Measurements from ENCODE around the gene PLCB4. TPM values are rescaled to one million over a fixed set of nuclear protein-coding genes. Genes with fewer than 3 reads are reported as not detected.

The PLCB4 gene
- total RNA-seq, 4 donors from 2014 or later = 2.7 to 11.4 (median 6.5) TPM

- no peak overlapping the region for H3K4me3 ChIP-seq (ENCODE audit: low read depth, poor library complexity, severe bottlenecking)
- WGBS, 2 donors = 88 to 92% methylated on average over 2 of the region's 2 CpGs
- intact Hi-C loops (cut with DNase I; ENCODE audit: low total_unique reads) = no loop called here
- DNase-seq (ENCODE audit: low spot score in 2 of 2) = no peak
- TF ChIP-seq POLR2A (IDR thresholded peaks at IDR 0.05) (no peak), CTCF (IDR thresholded peaks at IDR 0.05) (no peak)
Observed at GRCh38 chr20:9358001-9358400, 289.1 kb downstream of the PLCB4 start.

GRCh38 chr20:9359561-9360308 lies 290.8 kb downstream of the PLCB4 start:
- WGBS, 2 donors = 31 to 38% methylated on average over 14 of the region's 14 CpGs
- H3K4me3 ChIP-seq (ENCODE audit: low read depth, poor library complexity, severe bottlenecking) = no peak overlapping the region
- peak in 1 of 2 donors; percentile 34 for DNase-seq (ENCODE audit: low spot score in 2 of 2)
- intact Hi-C loops (cut with DNase I; ENCODE audit: low total_unique reads) = loop anchor here (10.0 kb wide), 1 partner anchor 505 kb away; no protein-coding TSS in a partner anchor
- TF ChIP-seq POLR2A (IDR thresholded peaks at IDR 0.05) (no peak), CTCF (IDR thresholded peaks at IDR 0.05) (no peak)

GRCh38 chr20:9360431-9360830 lies 291.5 kb downstream of the PLCB4 start:
- no peak for DNase-seq (ENCODE audit: low spot score in 2 of 2)
- WGBS, 2 donors = 92 to 94% methylated on average over 1 of the region's 1 CpG
- intact Hi-C loops (cut with DNase I; ENCODE audit: low total_unique reads) = loop anchor here (10.0 kb wide), 1 partner anchor 506 kb away; no protein-coding TSS in a partner anchor
- H3K4me3 ChIP-seq (ENCODE audit: low read depth, poor library complexity, severe bottlenecking) = no peak overlapping the region
- TF ChIP-seq POLR2A (IDR thresholded peaks at IDR 0.05) = no peak
- TF ChIP-seq CTCF (IDR thresholded peaks at IDR 0.05) = no peak

GRCh38 chr20:9363673-9364072 lies 294.8 kb downstream of the PLCB4 start:
- H3K4me3 ChIP-seq (ENCODE audit: low read depth, poor library complexity, severe bottlenecking) = no peak overlapping the region
- DNase-seq (ENCODE audit: low spot score in 2 of 2) = no peak
- 65 to 88% methylated on average over 2 of the region's 2 CpGs for WGBS, 2 donors
- no peak for TF ChIP-seq POLR2A (IDR thresholded peaks at IDR 0.05)
- no peak for TF ChIP-seq CTCF (IDR thresholded peaks at IDR 0.05)
- intact Hi-C loops (cut with DNase I; ENCODE audit: low total_unique reads) = loop anchor here (10.0 kb wide), 1 partner anchor 509 kb away; no protein-coding TSS in a partner anchor

- H3K4me3 ChIP-seq (ENCODE audit: low read depth, poor library complexity, severe bottlenecking) = no peak overlapping the region
- TF ChIP-seq CTCF (IDR thresholded peaks at IDR 0.05) = no peak
- no peak for TF ChIP-seq POLR2A (IDR thresholded peaks at IDR 0.05)
- no peak for DNase-seq (ENCODE audit: low spot score in 2 of 2)
- intact Hi-C loops (cut with DNase I; ENCODE audit: low total_unique reads) = loop anchor here (10.0 kb wide), 1 partner anchor 513 kb away; no protein-coding TSS in a partner anchor
Observed at GRCh38 chr20:9367328-9367727, 298.4 kb downstream of the PLCB4 start.

Measured in lower leg skin (tissue), 4 donors.